Measurements from ENCODE around the gene AKAP3.

- TF ChIP-seq, protein P1, sequence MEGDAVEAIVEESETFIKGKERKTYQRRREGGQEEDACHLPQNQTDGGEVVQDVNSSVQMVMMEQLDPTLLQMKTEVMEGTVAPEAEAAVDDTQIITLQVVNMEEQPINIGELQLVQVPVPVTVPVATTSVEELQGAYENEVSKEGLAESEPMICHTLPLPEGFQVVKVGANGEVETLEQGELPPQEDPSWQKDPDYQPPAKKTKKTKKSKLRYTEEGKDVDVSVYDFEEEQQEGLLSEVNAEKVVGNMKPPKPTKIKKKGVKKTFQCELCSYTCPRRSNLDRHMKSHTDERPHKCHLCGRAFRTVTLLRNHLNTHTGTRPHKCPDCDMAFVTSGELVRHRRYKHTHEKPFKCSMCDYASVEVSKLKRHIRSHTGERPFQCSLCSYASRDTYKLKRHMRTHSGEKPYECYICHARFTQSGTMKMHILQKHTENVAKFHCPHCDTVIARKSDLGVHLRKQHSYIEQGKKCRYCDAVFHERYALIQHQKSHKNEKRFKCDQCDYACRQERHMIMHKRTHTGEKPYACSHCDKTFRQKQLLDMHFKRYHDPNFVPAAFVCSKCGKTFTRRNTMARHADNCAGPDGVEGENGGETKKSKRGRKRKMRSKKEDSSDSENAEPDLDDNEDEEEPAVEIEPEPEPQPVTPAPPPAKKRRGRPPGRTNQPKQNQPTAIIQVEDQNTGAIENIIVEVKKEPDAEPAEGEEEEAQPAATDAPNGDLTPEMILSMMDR (optimal IDR thresholded peaks at IDR 0.05 in 1 of 3, IDR thresholded peaks at IDR 0.05 in 1 of 3, conservative IDR thresholded peaks at IDR 0.05 in 1 of 3; ENCODE audit: extremely low read depth in 1 of 3, insufficient read depth in 2 of 3, low read length in 3 of 3) = no peak
- no peak for TF ChIP-seq EZH2 (IDR thresholded peaks at IDR 0.05; ENCODE audit: low read length)
Observed at GRCh38 chr12:4648104-4648500, 749 bp downstream of the AKAP3 start.

Data from keratinocyte (primary cell).